Fibroblast of mammary gland (primary cell): ENCODE data around the gene APBB2.

Experiments
- DNase-seq: peaks from one replicate; pipeline ENCODE4 v3.0.0-alpha.2; 2010; ENCODE audit warnings: low read depth
- H3K4me3 ChIP-seq: 2 replicates; pipeline ENCODE4 v1.5.1; 2011; ENCODE audit warnings: low read depth, mild to moderate bottlenecking, low read length, moderate library complexity; ENCODE audit not compliant: control insufficient read depth
- CTCF ChIP-seq: conservative IDR thresholded peaks from 2 replicates; pipeline ENCODE4 v1.5.1; 2011; ENCODE audit warnings: low read depth, low read length, inconsistent platforms; ENCODE audit not compliant: control insufficient read depth, insufficient read depth

The APBB2 gene

GRCh38 chr4:41106694-41107419 lies 107.5 kb downstream of the APBB2 start:
- TF ChIP-seq CTCF = no peak
- DNase-seq = no peak
- no peak overlapping the region for H3K4me3 ChIP-seq

DNA sequence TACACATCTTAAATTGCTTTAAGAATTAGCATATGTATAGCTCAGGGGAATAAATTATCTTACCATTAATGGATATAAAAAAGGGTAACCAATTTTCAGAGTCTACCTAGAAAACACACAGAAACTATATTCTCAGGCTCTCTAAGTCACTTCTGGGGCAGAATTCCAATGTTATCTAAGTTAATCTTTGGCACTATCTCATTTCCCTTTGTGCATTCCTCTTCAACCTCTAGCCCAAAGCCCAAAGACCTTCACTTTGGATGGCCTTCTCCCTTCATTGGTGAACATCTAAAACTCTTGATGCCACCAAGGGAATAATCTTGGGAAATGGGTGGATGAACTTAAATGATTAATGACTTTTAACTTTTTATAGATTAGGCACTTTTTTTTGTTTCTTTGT lies 108.3 kb downstream of the APBB2 start:
- DNase-seq = no peak
- TF ChIP-seq CTCF = no peak
- H3K4me3 ChIP-seq = no peak overlapping the region

DNA sequence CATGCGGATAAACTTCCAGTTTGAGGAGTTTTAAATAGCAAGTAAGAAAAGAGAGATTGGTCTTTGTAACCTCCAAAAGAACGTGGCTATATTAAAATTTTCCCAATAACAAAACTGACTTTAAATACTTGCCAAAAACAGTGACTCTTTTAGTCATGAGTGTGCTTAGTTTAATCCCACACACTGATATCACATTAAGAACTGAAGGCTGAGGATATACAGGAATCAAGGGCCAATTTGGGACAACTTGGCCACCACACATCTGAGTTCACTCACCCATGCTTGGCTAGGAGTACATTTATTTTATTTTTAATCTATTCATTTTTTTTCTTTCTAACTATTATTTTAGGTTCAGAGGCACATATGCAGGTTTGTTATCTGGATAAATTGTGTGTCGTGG lies 110.2 kb downstream of the APBB2 start:
- TF ChIP-seq CTCF = no peak
- peak; percentile 23 for DNase-seq
- no peak overlapping the region for H3K4me3 ChIP-seq

DNA sequence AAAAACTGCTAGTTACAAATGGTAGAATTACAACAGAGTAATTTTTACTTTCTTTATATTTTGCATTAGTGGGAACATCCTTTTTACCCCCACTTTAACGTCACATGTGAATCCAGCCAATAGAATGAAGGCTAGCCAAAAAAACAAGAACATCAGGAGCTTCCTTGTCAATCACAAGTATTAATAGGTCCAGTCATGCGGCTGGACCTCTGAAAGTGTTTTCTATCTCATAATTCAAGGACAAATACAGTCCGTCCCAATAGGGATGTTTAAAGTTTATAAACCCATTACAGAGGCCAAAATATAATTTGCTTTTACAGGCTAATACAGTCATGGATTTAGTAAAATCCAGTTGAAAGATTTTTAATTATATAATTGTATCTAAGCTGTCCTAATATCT lies 110.7 kb downstream of the APBB2 start:
- no peak for TF ChIP-seq CTCF
- H3K4me3 ChIP-seq = no peak overlapping the region
- DNase-seq = peak; percentile 22

DNA sequence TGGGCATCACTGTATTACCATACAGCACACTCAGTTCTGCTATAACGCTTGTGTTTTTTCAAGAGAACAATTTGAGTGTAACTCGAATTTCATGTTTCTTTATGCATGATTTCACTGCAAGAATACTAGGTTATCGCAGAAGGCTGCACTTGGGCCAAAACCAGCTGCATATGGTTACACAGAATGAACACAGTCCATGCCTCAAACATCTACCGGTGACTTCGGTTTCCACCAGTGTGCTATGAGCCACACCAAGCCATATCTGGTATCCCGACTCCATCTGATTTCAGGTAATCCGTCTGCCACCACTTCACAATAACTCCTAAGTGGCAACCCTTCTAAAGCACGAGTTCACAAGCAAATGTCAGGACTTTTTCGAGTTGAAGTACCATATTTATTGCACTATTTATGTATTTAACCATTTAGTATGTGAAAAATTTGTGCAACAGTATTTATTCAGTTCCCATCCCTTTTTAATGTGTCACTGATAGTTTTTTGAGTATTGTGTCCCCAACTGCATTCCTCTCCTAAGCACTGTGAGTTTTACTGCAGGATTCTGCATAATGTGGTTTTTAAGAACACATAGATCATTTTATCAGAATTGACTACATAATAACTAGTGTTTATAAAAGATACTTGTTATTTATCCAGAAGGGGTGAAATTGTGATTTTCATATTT lies 111.8 kb downstream of the APBB2 start:
- DNase-seq = no peak
- no peak overlapping the region for H3K4me3 ChIP-seq
- TF ChIP-seq CTCF = no peak

DNA sequence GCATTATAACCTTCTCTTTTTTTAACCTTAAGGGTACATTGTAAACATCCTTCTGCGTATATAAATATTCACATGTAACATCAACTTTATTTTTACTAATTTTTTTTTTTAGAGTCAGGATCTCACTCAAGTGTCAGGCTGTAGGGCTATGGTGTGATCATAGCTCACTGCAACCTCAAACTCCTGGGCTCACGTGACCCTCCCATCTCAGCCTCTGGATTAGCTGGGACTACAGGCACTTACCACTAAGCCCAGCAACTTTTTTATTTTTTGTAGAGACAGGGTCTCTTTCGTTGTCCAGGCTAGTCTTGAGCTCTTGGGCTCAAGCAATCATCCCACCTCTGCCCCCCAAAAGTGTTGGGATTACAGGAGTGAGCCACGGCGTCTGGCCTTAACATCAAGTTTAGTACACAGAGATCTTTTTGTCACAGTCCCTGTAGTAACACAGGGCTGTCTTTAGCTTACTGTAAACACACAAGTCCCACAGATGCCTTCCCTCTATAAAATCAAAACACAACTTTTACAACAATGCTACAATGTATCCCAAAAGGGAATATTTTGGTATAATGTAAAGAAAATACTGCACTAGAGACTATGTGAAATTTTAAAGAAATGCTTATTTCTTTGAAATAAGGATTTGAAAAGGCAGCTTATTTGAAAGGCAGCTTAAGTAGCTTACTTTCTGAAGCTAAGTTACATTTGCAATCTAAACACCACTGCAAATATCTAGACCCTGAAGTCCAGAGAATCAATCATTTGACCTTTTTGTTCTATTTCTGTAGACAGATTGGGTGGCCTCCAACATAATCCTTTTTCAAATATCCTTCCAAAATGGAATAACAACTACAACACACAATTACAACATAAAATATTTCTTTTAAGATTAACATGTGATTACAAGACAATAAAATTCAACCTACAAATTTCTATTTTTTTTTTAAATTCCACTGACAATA lies 116.0 kb downstream of the APBB2 start:
- no peak overlapping the region for H3K4me3 ChIP-seq
- TF ChIP-seq CTCF = no peak
- no peak for DNase-seq
